Measurements from ENCODE around the gene PCDH9. TPM values are rescaled to one million over a fixed set of nuclear protein-coding genes. Genes with fewer than 3 reads are reported as not detected.
A peak's percentile ranks its signal among the peaks of the same experiment; 100 is the strongest.

PCDH9 gene
- polyA plus RNA-seq, 1 experiment: 3.3 TPM

DNA sequence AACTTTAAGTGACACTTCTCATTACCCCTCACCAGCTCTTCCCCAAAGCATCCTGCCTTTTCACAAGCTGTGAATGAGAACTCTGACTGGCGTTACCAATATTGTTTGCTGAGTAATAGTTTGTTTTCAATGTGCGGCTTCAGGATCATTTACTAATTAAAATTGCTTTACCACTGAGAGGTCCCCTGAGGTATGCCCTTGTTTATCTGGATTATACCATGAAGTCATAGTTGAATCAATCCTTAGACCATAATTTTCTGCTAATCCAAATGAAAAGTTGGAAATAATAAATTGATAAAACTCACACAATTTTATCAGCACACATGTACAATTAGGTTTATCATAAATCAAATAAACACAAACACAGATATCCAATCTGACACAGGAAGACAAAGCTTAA, 568.8 kb downstream of the PCDH9 start:
- TF ChIP-seq, protein P1, sequence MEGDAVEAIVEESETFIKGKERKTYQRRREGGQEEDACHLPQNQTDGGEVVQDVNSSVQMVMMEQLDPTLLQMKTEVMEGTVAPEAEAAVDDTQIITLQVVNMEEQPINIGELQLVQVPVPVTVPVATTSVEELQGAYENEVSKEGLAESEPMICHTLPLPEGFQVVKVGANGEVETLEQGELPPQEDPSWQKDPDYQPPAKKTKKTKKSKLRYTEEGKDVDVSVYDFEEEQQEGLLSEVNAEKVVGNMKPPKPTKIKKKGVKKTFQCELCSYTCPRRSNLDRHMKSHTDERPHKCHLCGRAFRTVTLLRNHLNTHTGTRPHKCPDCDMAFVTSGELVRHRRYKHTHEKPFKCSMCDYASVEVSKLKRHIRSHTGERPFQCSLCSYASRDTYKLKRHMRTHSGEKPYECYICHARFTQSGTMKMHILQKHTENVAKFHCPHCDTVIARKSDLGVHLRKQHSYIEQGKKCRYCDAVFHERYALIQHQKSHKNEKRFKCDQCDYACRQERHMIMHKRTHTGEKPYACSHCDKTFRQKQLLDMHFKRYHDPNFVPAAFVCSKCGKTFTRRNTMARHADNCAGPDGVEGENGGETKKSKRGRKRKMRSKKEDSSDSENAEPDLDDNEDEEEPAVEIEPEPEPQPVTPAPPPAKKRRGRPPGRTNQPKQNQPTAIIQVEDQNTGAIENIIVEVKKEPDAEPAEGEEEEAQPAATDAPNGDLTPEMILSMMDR (IDR thresholded peaks at IDR 0.05; ENCODE audit: low read depth, low read length): no peak
- ChIA-PET POLR2A (interaction anchor here (0.6 kb wide), 1 partner anchor 957 kb away, joined by 3 read pairs; no protein-coding TSS in a partner anchor), CTCF (no interaction called here)
- Histone ChIP-seq H3K27ac (ENCODE audit: low read depth, low read length) (no peak overlapping the region), H3K4me3 (ENCODE audit: low read depth, low read length) (no peak overlapping the region), H3K27me3 (ENCODE audit: control insufficient read depth, insufficient read depth, low read length) (no peaks in the 10 kb centered on the region), H3K9me3 (ENCODE audit: control insufficient read depth, insufficient read depth, low read length) (no peaks in the 10 kb centered on the region)
- DNase-seq (ENCODE audit: low read depth, low spot score): no peak

DNA sequence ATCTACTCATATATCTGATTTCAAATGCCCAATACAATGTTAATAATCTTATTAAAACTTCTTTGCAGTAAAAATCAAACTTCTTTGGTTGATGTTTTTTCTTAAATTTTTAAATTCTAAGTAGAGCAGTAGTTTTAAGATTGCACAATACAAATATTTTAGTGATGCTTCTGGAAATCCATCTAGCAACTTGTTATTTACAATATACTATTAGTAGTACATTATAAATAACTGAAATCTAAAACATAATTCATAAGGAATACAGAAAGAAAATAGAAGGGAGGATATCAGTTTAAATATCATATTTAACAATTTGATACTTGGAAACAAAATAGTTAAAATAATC, 569.7 kb downstream of the PCDH9 start:
- DNase-seq (ENCODE audit: low read depth, low spot score): no peak
- no peak overlapping the region for H3K27ac ChIP-seq (ENCODE audit: low read depth, low read length)
- ChIA-PET POLR2A (no interaction called here), CTCF (no interaction called here)
- TF ChIP-seq, protein P1 (IDR thresholded peaks at IDR 0.05; ENCODE audit: low read depth, low read length): no peak
- no peaks in the 10 kb centered on the region for H3K27me3 ChIP-seq (ENCODE audit: control insufficient read depth, insufficient read depth, low read length)
- H3K9me3 ChIP-seq (ENCODE audit: control insufficient read depth, insufficient read depth, low read length): no peaks in the 10 kb centered on the region
- no peak overlapping the region for H3K4me3 ChIP-seq (ENCODE audit: low read depth, low read length)

DNA sequence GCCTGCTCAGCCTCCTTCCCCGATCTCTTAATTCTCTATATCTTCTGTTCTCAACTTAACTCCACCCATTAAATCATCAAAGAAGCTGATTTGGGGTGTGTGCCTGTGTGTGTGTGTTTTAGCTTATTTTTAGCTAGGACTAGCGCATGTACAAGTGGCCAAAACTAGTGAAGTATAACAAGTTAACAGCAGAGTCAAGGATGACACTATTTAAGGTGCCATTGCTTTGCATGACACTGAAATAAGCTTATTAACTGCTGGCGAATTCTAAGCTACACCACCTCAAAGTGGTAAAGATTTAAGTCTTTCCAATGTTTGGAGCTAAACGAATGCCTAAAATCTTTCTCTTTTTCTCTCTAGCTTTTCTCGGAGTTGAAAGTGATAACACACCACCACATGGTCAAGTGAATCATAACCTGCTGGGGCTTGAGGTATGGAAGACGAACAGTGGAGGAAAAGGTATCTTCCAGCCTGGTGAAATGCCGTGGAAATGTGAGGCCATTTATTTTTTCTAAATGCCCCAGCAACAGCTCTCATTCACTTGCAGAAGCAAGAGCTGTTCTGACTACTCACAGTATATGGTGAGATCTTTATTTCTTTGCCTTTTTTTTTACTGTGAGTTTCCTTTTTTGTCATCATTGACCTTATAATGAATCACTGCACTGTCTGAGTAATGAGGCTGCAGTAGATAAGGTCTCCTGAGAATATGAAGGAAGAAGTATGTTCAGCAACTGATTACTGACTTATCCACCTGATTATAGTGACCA, 570.3 kb downstream of the PCDH9 start:
- H3K9me3 ChIP-seq (ENCODE audit: control insufficient read depth, insufficient read depth, low read length): no peaks in the 10 kb centered on the region
- no peak overlapping the region for H3K27ac ChIP-seq (ENCODE audit: low read depth, low read length)
- H3K4me3 ChIP-seq (ENCODE audit: low read depth, low read length): no peak overlapping the region
- H3K27me3 ChIP-seq (ENCODE audit: control insufficient read depth, insufficient read depth, low read length): no peaks in the 10 kb centered on the region
- no peak for DNase-seq (ENCODE audit: low read depth, low spot score)
- CTCF ChIA-PET: no interaction called here
- POLR2A ChIA-PET: no interaction called here
- TF ChIP-seq, protein P1 (IDR thresholded peaks at IDR 0.05; ENCODE audit: low read depth, low read length): no peak

DNA sequence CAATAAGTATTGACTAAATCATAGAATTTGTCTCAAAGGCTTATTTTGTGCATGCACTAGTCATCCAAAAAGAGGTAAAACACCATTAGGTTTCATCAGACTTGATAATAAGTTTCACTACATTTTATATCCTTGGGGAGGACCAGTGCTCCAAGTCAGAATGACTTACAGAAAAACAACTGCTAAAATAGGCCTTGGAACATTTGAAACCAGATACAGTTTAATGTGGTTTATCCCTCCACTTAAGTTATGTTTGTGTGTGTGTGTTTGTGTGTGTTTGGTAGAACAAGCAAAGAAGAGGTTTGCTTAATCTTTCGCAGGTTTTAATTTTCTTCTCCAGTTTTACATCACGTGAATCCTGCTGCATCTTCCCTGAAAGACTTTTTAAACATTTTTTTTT, 570.9 kb downstream of the PCDH9 start:
- Histone ChIP-seq H3K27ac (ENCODE audit: low read depth, low read length) (no peak overlapping the region), H3K27me3 (ENCODE audit: control insufficient read depth, insufficient read depth, low read length) (no peaks in the 10 kb centered on the region), H3K9me3 (ENCODE audit: control insufficient read depth, insufficient read depth, low read length) (no peaks in the 10 kb centered on the region), H3K4me3 (ENCODE audit: low read depth, low read length) (no peak overlapping the region)
- TF ChIP-seq, protein P1 (IDR thresholded peaks at IDR 0.05; ENCODE audit: low read depth, low read length): no peak
- CTCF ChIA-PET: no interaction called here
- no peak for DNase-seq (ENCODE audit: low read depth, low spot score)
- POLR2A ChIA-PET: no interaction called here

DNA sequence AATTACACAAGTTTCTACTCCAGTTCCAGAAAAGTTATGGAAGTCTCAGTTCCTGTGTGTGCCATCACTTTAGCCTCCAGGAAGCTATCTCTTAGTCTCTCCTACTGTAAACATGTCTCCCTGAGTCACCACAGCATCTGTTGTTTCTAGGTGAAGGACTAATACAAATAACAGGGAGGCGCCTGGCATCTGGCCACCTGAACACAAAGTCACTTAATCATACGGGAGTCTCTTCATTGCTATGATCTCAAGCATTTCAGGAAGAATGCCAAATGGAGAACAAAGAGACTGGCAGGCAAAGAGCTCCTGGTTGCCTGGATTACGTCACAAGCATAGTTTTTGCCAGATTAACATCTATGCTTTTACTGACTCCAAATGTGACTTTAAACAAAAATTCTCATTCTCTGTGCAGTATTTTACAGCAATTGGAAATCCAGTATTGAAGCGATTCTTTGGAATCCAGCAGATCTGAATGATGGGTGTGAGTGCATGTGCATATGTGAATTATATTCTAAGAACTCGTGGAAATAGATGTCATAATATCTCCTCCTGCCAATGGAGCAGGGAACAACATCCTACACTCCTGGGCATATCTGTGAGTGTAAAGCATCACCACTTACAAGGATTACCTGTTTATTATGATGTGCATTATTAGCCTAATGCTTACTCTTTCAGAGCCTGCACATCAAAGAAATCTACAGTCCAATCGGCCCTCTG, 572.8 kb downstream of the PCDH9 start:
- peak overlapping the region; percentile 52 for H3K27ac ChIP-seq (ENCODE audit: low read depth, low read length)
- ChIA-PET CTCF (no interaction called here), POLR2A (interaction anchor here (0.6 kb wide), 1 partner anchor 409 kb away, joined by 3 read pairs; no protein-coding TSS in a partner anchor)
- TF ChIP-seq, protein P1 (IDR thresholded peaks at IDR 0.05; ENCODE audit: low read depth, low read length): no peak
- H3K27me3 ChIP-seq (ENCODE audit: control insufficient read depth, insufficient read depth, low read length): no peaks in the 10 kb centered on the region
- H3K9me3 ChIP-seq (ENCODE audit: control insufficient read depth, insufficient read depth, low read length): no peaks in the 10 kb centered on the region
- H3K4me3 ChIP-seq (ENCODE audit: low read depth, low read length): no peak overlapping the region
- DNase-seq (ENCODE audit: low read depth, low spot score): peak; percentile 91

Measured in AG04450 (cell line).